ENCODE results near the gene PCSK4. TPM values are rescaled to one million over a fixed set of nuclear protein-coding genes. Genes with fewer than 3 reads are reported as not detected.

The PCSK4 gene
- total RNA-seq, 1 experiment from 2014 or later: 9.1 TPM

- Histone ChIP-seq H3K79me2 (ENCODE audit: insufficient read depth, low read length) (no peaks in the 10 kb centered on the region), H4K20me1 (ENCODE audit: control insufficient read depth, insufficient read depth, insufficient read length) (no peaks in the 10 kb centered on the region), H4K91ac (ENCODE audit: insufficient read length, low read depth, low read length) (no peak overlapping the region), H3K79me1 (ENCODE audit: insufficient read depth, low read depth, low read length, poor library complexity, severe bottlenecking) (no peaks in the 10 kb centered on the region), H3T11ph (ENCODE audit: low read length) (no peak overlapping the region), H3K23me2 (ENCODE audit: insufficient read length, low read depth, low read length, poor library complexity, severe bottlenecking) (peaks cover 9% of the 10 kb centered on the region), H3K14ac (ENCODE audit: insufficient read depth, low read length) (no peak overlapping the region), H3K23ac (ENCODE audit: insufficient read length, low read depth, low read length) (no peak overlapping the region), H2BK20ac (ENCODE audit: low read depth, low read length, poor library complexity, severe bottlenecking) (no peak overlapping the region), H3K18ac (ENCODE audit: insufficient read length, low read depth, low read length) (no peak overlapping the region), H3K9ac (ENCODE audit: extremely low read depth, insufficient read length, low read length) (no peak overlapping the region), H4K8ac (replicated peaks; ENCODE audit: insufficient read length, low read depth, low read length) (no peak overlapping the region), H2AK5ac (ENCODE audit: insufficient read length, low read length) (no peak overlapping the region), H2AFZ (ENCODE audit: low read length) (no peak overlapping the region), H2BK12ac (ENCODE audit: insufficient read length, low read depth, low read length) (no peak overlapping the region), H2BK120ac (ENCODE audit: low read depth, low read length, poor library complexity, severe bottlenecking) (no peak overlapping the region), H3K4me2 (ENCODE audit: insufficient read depth, insufficient read length, low read length) (no peak overlapping the region), H3K27ac (ENCODE audit: insufficient read length, low read depth, low read length) (no peak overlapping the region), H3K27me3 (ENCODE audit: insufficient read depth, low read length) (peaks cover 3% of the 10 kb centered on the region; the same call in 1 of the 2 replicates), H3K4ac (ENCODE audit: low read depth, low read length) (no peak overlapping the region), H3K4me1 (ENCODE audit: insufficient read depth, low read length) (no peaks in the 10 kb centered on the region), H3K9me3 (ENCODE audit: control insufficient read depth, low read depth, low read length) (no peaks in the 10 kb centered on the region), H2BK5ac (ENCODE audit: insufficient read length, low read length) (no peak overlapping the region), H3K56ac (ENCODE audit: insufficient read length, low read depth, low read length) (no peak overlapping the region), H4K5ac (ENCODE audit: insufficient read length, low read depth, low read length) (no peak overlapping the region), H2BK15ac (ENCODE audit: low read depth, low read length) (no peak overlapping the region)
- no peaks in the 10 kb centered on the region; a peak in 1 of 5 replicates for H3K9me3 Mint-ChIP-seq
- peaks cover 4 to 19% of the 10 kb centered on the region in 2 experiments for H3K4me1 Mint-ChIP-seq
- DNase-seq: no peak
- no peaks in the 10 kb centered on the region; a peak in 1 of 7 replicates for H3K36me3 Mint-ChIP-seq (ENCODE audit: insufficient read depth in 1 of 3, low read depth in 3 of 3)
- H3K4me3 Mint-ChIP-seq: no peak overlapping the region
- no CpG with 5 or more reads among the region's 15 CpGs for WGBS (ENCODE audit: extremely low coverage, insufficient read length, low lambda C conversion rate)
- no peak for TF ChIP-seq CTCF (conservative IDR thresholded peaks at IDR 0.05)
- H3K27me3 Mint-ChIP-seq (ENCODE audit: low read depth): peaks cover 60% of the 10 kb centered on the region
- H3K27ac Mint-ChIP-seq: no peak overlapping the region
These were observed 4.1 kb upstream of the PCSK4 start for GRCh38 chr19:1494115-1494815.
